Transverse colon (tissue), 3 donors: ENCODE data around the gene RPAIN.

Source experiments
- CTCF ChIP-seq, 5 experiments: fragments of 200-600 bp in 3 of 5; fragments of 450-650 bp in 2 of 5; sonication (generic) in 3 of 5; IDR thresholded peaks; 1 replicate in 2 of 5; 2 replicates in 3 of 5; pipeline ENCODE4 v1.5.1; 2016 to 2017; ENCODE audit warnings: antibody characterized with exemption in 5 of 5, inconsistent platforms in 3 of 5, mild to moderate bottlenecking in 2 of 5, moderate library complexity in 1 of 5
- EP300 ChIP-seq: sonication (generic); formaldehyde crosslinking; IDR thresholded peaks from one replicate; pipeline ENCODE4 v1.6.1; 2017; ENCODE audit warnings: antibody characterized with exemption, low read depth

GRCh38 chr17:5373112-5373511 is 46.9 kb upstream of the RPAIN start:
- TF ChIP-seq CTCF (IDR thresholded peaks at IDR 0.05) (no peak), EP300 (no peak)
